H54 (cell line): ENCODE data around the gene NCAPD3.
"Not testable (repeated sequence)": the region's sequence is repeated elsewhere in the genome, so short reads cannot be mapped to it uniquely, and the experiment has no call there.

ENCODE experiments used
- DNase-seq: peaks from one replicate; pipeline ENCODE4 v3.0.0; 2011; ENCODE audit warnings: low spot score, mixed read lengths; ENCODE audit not compliant: insufficient read length
- FAIRE-seq: peaks from 3 replicates; lab custom pipeline; 2011; peaks lifted over from hg19 to GRCh38; lab: Jason Lieb, UNC
- POLR2A ChIP-seq: IDR thresholded peaks from 2 replicates; pipeline ENCODE4 v1.6.1; 2011; ENCODE audit warnings: low read depth, mild to moderate bottlenecking, low read length

Gene NCAPD3

GRCh38 chr11:134131628-134132244 is 92.0 kb downstream of the NCAPD3 start:
- no peak for DNase-seq
- no peak for FAIRE-seq
- no peak for TF ChIP-seq POLR2A

DNA sequence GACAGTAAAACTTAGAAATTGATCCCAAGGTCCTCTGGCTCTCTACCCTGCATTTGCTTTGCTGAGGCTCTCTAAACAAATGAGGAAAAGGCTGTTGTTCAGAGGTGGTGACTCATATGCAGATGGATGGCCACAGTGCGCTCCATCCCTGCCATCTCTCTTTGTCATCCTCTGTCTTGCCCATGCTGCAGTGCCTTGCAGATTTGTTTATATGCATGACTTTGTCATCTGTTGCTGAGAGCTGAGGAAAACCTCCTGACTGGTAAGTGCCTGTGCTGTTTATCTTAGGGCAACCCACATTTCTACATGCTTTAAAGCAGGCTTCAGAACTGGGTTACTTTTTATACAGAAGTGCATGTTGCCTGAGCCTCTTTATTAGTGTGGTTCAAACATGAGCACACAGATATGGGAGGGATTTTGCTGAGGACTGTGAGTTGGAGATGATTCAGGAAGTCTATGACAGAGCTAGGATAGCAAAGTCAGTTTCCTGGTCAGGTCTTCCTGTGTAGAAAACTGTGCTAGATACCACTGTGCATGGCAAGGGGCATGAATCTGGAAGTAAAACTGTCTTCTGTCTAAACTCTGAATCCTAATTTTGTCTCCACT is 97.4 kb downstream of the NCAPD3 start:
- peak; percentile 63 for DNase-seq
- peak; percentile 77 for FAIRE-seq
- no peak for TF ChIP-seq POLR2A

- no peak for TF ChIP-seq POLR2A
- FAIRE-seq (no peak), DNase-seq (no peak)
Measured at GRCh38 chr11:134125507-134125906, 98.3 kb downstream of the NCAPD3 start.

- DNase-seq = no peak
- no peak for FAIRE-seq
- no peak for TF ChIP-seq POLR2A
Measured at GRCh38 chr11:134124660-134125451, 98.9 kb downstream of the NCAPD3 start.

GRCh38 chr11:134120921-134121526 is 102.7 kb downstream of the NCAPD3 start:
- FAIRE-seq (no peak), DNase-seq (no peak)
- TF ChIP-seq POLR2A = no peak

DNA sequence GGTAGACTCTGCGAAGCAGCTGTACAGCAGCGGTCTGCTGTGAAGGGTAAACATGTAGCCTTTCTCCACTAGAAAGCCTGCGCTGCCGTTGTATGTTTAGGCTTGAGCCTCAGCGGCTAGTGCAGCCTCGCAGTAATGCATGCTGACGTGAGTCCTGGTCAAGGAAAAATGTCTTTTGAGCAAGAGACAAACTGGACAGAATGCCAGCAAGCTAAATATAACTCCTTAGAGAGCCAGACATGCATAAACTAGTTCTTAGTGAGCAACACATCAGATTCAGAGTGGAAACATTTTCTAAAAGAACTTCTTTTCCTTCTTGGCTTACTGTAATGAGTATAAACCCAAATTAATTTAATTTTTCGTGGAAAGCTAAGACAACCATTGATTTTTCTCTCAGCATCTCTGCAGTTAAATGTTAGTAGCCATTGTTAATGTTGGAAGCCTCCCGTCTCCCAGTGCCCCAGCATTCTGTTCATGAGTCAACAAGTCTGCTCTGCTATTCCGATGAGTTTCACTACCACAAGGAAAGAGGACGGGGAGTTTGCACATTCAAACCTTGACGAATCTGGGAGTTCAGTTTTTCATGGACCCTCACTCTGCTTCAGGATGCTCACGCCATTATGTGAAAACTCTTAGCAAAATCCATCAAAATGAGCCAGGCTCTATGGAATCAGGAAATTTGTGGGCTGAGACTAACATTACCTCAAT is 103.5 kb downstream of the NCAPD3 start:
- FAIRE-seq = no peak
- TF ChIP-seq POLR2A = no peak
- no peak for DNase-seq

GRCh38 chr11:134119094-134119493 is 104.7 kb downstream of the NCAPD3 start:
- no peak for DNase-seq
- no peak for TF ChIP-seq POLR2A
- no peak for FAIRE-seq

- TF ChIP-seq POLR2A = no peak
- FAIRE-seq (no peak), DNase-seq (no peak)
Measured at GRCh38 chr11:134118006-134118405, 105.8 kb downstream of the NCAPD3 start.

- no peak for TF ChIP-seq POLR2A
- FAIRE-seq = no peak
- DNase-seq = no peak
Measured at GRCh38 chr11:134116210-134116609, 107.6 kb downstream of the NCAPD3 start.

DNA sequence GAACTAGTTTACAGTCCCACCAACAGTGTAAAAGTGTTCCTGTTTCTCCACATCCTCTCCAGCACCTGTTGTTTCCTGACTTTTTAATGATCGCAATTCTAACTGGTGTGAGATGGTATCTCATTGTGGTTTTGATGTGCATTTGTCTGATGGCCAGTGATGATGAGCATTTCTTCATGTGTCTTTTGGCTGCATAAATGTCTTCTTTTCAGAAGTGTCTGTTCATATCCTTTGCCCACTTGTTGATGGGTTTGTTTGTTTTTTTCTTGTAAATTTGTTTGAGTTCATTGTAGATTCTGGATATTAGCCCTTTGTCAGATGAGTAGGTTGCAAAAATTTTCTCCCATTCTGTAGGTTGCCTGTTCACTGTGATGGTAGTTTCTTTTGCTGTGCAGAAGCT is 110.0 kb downstream of the NCAPD3 start:
- not testable (repeated sequence) for DNase-seq, FAIRE-seq

- DNase-seq (no peak), FAIRE-seq (no peak)
- no peak for TF ChIP-seq POLR2A
Measured at GRCh38 chr11:134110252-134110815, 113.4 kb downstream of the NCAPD3 start.
